SH-SY5Y (cell line): ENCODE results near the gene PIRT.

ENCODE experiments used
- GATA2 ChIP-seq: IDR thresholded peaks from 2 replicates; pipeline ENCODE4 v1.6.1; 2011; ENCODE audit warnings: mild to moderate bottlenecking, low read depth, low read length
- GATA3 ChIP-seq: IDR thresholded peaks from 2 replicates; pipeline ENCODE4 v1.6.1; 2011; ENCODE audit warnings: low read depth, mild to moderate bottlenecking, low read length, moderate library complexity

GRCh38 chr17:10803350-10803749 is 34.5 kb downstream of the PIRT start:
- no peak for TF ChIP-seq GATA2
- TF ChIP-seq GATA3 = no peak
